Measurements from ENCODE around the gene ASCL2.

The ASCL2 gene

DNA sequence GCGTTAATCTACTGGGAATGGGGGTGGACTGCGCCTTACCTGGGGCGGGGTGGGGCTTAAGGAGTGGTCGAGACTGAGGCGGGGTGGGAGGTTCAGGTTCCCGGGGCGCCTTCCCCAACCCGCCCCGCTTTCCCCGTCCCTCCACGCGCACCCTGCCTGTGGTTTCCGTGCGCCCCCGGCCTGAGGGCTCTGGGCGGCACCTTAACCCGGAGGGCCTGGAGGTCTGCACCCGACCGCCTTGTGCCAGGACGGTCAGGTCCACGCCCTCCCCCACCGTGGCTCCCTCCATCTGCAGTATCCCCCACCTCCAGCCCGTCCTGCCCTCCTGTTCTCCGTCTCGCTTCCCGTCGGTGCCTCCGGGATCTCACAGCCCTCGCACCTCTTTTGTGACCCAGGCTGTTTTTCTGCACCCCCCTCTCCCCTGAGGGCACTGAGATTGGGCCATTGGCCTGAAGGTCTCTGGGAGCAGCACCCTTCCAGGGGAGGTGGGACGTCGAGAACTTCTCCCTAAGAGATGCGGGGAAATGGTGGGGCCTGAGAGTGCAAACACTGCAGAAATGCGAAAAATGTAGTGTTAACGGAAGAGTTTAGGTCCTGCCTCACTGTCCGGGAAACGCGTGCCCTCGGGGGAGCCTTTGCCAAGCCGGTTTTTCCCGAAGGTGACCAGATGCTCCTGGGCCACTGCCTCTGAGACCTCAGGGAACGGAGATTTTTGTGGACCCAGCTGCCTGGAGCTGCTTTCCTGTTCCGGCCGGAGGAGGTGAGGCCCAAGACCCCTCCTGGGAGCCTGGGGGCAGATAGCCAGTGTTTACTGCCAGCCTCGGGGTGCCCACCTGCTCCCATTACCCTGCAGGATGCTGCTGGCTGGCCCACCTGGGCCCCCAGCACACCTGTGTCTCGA is 1.2 kb upstream of the ASCL2 start:
- DNase-seq: no peak

DNA sequence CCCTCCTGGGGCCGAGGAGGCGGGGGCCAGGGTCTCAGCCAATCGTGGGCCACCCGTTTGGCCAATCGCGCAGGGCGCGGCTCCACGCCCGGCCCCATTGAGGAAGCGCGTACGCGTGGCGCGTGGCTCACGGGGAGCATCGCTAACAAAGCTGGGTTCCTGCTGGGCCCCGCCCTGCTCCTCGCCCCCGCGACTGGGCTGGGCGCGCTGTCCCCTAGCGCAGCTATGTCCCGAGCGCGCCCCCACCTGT is 614 bp upstream of the ASCL2 start:
- DNase-seq: no peak

DNA sequence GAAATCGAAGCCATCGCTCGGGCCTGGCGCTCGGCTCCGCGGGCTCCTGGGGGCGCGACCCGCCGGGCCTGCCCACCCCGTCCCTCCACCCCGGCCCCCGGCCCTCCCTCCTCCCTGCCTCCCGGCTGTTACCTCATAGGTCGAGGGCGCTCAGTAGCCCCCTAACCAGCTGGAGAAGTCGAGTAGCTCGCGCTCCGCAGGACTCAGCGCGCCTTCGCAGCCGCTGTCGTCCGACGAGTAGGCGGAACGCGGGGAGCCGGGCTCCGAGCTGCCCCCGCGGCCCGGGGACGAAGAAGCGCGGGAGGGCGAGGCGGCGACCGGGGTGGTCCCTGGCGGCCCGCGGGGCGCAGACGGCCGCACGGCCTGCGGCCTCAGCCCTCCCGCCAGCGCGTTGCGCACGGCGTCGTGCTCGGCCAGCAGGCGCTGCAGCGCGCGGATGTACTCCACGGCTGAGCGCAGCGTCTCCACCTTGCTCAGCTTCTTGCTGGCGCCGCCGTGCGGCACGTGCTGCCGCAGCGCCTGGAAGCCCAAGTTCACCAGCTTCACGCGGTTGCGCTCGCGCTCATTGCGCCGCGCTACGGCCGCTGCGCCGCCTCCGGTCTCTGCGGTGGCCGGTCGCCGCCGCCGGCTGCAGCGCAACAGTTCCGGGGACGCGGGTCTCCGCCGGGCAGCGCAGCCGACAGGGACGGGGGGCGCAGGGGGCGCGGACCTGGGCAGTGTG is 627 bp downstream of the ASCL2 start:
- no peak for DNase-seq

DNA sequence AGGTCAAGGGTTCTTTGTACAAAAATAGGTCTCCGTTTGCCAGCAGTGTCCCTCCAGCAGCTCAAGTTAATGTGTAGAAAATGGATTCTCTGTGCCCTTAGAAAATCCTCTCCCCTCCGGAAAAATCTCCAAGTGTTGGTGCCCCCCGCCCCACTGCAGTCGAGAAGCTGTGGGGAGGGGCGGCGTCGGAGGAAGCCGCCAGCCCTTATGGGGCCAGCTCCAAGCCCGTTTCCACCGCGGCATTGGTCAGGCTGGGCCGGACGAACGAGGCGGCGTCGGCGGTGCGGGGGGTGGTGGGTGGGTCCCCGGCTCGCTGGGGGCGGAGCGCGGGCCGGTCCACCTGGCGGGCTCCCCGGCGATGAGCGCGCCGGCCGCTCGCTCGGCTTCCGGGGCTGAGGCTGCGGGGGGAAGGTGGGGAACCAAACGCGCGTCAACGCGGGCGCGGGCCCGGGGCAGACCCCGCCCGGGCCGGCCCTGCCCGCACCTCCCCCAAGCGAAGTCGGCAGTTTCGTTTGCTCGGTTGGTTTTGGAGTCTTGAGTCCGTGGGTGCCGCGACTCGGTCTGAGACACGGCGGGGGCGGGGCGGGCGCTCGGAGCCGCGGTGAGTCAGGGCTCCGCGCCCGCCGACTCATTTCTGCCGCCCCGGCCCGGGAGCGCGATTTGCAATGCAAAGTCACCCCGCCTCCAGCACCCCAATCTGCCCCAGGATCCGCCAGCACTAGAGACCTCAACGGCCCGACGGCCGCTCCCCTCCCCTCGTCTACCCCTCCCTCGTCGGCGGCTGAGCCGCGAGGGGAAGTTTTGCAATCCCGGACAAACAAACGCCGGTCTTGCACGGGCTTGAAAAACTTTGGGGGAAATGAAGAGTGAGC is 1.4 kb downstream of the ASCL2 start:
- DNase-seq: no peak

DNA sequence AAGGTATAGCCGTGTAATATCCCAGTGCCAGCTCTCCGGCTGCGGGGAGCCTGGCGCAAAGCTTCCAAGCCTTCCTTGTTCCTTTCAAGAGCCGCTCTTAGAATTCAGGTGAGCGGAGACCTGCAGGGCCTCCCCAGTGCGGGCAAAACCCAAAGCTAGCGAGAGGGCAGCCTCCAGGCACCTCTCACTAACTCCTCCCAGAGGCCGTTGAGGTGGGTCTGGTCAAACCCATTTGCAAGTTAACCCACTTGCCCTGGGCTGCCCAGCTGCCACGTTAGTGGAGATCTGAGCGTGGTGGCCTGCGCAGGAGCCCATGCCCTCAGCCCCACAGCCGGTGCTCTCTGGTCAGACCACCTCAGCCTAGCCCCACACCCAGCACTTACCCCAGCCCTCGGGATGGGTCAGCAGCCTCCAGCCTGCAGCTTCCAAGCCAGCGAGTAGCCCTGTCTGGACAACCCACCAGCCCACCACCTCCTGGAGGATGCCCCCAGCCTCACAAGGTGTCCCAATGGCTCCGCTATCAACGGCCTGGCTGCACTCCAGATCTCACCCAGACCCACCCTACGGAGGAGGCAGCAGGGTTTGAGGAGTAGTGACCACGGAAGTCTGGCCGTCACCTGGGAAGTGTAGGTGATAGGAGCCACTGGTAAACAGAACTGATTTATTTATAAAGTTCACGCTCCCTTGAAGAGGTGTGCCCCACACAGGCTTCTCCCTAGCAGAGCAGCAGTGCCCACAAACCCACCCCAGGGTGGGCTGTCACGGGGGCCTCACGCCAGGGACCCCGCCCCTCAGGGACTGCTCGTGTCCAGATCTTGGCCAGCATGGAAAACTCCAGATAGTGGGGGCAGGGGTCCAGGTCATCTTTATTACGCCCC is 2.3 kb downstream of the ASCL2 start:
- DNase-seq: no peak

DNA sequence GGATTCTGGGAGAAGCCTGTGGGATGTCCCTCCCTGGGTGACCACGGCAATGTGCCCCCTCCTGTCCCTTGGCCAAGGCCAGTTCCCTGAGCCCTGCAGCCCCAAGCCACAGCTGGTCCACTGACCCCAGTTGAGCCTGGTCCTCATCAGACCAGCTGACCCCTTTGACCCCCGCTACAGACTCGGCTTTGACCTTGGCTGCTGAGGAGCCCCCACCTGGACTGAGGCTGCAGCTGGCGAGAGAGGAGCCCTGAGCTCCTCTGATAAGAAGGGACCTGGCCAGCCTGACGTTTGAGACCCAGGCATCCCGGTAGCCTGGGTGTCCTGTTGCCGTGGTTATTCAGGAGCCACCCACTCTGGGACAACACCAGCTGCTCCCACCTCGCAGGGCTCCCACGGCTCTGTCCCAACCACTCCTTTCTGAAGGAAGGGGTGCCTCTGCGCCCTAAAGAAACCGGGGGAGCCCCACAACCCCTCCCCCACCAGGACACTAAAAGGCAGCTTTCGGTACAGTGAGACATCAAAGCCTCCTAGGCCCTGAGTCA is 3.0 kb downstream of the ASCL2 start:
- no peak for DNase-seq

DNA sequence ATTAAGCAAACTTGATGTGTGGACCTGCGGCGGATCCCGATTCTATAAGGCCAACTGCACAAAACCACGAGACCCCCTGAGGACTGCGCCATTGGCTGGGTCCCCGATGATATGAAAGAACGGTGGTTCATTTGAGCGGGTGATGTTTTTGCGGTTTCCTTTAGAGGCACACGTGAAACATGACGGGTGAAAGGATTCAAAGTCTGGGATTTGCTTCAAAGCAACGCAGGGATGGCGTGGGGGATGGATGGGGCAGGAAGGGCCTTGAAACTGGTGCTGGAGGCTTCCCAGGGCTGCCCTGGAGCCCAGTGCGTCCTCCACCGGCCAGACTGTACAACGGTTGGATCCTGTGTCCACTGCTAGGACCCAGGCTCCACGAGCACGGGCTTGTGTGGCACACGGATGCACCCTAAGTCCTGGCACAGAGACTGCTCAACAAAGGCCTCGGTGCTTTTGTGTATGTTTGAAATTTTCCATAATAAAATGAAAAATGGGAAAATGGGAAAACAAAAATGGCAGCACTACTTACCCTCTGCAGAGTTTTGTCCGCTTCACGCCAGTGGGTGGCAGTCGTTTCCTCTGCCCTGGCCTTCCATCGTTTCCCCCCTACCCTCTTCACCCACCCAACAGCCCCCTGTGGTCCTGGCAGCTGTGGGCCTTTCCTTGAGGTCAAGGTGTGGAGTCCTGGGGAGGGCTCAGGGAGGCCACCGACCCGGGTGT is 3.6 kb downstream of the ASCL2 start:
- no peak for DNase-seq

DNA sequence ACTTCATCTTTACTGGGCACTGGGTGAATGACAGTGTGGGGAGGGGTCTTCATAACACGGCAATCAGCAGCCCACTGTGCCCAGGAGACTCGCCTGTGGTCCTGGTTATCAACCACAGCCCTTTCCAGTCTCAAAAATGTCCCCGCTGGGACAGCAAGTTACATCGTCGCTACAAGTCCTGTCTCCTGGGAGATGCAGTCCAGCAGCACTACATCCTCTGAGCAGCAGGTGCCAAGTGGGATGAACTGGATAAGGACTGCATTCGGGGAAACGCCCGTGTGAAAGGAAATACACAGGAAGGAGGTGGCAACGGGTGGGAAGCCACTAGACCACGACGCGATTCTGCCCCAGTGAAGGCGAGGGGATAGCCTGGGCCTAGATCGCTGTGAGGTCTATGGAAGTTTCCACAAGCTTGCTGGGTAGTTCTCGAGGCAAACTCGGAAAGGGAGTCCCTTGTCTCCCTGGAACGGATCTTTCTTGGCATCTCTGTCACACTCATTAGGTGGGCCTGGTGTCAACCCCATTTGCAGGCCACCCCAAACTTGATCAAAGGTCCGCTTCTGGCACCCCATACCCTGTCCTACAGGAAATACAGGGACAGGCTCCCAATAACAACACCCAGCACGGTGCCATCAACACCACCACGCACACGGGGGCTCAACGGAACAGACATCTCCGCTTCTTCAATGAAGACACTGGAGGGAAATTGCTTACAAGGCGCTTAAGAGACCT is 4.4 kb downstream of the ASCL2 start:
- no peak for DNase-seq

DNA sequence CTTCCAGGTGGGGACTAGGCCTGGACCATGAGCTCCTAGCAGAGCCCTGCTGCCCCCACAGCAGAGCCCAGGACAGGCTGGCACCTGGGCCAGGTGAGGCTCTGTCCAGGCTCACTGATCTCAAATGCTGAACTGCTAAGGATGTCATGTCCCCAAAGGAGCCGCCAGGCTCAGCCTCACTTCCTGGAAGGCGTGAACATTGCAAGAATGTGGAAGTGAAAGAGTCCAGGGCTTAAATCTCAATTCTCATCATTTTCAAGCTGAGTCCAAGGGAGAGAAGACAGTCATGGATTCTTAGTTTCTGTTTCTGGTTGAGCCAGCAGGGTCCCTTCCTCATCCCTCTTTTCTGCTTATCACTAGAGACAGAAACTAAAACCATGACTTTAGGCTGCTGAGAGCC is 5.0 kb downstream of the ASCL2 start:
- DNase-seq: no peak

DNA sequence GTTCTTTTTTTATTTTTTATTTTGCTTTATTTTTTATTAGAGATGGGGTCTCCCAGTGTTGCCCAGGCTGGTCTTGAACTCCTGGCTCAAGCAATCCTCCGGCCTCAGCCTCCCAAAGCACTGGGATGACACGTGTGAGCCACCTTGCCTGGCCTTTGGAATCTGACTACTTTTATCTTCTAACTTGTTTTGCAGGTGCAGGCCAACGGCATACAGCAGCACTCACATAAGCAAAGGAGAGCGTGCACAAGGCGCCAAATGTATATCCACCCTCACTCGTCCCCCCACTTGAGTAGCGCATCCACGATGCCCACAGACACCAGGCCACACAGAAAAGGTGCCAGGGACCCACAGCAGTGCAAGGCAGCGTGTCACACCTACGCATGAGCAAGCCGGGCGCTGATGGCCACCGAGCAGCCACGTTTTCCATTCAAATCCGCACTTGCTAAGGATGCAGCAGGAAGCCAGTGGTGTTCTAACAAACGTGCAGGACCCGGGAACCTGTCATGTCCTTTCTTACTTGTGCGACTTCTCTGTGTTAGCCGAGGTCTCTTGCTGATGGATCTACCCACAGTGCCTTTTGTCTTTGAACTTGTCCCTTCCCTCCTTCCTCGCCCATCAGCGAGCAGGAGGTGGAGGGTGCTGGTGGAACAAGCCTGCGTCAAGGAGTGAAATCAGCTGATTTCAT is 5.9 kb downstream of the ASCL2 start:
- DNase-seq: no peak

DNA sequence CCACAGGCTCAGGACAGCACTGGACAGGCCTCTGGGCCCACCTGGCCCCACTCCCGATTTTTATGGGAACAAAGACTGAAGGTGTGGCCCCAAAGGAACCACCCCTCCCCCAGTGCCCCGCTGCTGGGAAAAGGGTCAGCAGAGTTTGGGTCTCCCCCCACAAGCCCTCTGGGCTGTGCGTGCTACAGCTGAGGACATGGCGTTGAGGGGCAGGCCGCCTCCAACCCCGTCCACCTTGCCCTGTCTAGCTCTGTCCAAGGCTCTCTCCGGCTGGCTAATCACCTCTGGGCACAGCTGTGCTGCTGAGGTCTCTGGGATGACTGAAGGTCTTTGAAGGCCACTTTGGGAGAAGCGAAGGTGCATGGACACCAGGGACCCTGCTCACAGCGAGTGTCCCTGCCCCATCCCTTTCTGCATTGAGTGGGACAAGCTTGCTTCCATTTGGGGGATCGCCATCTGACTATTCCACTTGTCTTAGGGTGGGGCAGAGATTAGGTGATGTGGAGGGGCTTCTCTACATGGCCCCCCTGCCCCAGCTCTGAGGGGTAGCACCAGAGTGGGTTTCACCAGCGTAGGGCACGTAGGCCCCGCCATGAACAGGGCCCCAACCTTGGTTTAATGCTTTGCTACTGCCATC is 6.5 kb downstream of the ASCL2 start:
- DNase-seq: no peak

DNA sequence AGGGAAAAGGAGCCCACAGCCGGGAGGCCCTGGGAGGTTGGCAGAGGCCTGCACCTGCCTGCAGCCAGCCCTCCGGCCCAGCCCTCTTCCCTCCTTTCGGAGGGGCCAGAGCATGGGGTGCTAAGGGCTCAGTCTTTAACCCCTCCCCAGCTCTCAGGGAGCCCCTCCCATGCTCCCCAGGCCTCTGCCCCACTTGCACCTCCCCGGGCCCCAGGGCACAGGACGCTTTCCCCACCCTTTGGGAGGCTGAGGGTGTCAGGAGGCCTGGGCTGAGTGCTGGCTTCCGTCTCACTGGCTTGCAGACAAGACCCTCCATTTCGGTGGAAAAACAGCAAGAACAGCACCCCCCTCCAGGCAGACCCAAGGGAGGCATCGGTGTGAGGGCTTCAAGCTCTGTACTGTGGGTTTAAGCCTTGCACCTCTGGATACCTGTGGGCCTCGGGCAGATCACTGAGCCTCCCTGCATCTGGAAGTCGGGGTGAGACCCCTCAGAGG is 7.3 kb downstream of the ASCL2 start:
- no peak for DNase-seq

DNA sequence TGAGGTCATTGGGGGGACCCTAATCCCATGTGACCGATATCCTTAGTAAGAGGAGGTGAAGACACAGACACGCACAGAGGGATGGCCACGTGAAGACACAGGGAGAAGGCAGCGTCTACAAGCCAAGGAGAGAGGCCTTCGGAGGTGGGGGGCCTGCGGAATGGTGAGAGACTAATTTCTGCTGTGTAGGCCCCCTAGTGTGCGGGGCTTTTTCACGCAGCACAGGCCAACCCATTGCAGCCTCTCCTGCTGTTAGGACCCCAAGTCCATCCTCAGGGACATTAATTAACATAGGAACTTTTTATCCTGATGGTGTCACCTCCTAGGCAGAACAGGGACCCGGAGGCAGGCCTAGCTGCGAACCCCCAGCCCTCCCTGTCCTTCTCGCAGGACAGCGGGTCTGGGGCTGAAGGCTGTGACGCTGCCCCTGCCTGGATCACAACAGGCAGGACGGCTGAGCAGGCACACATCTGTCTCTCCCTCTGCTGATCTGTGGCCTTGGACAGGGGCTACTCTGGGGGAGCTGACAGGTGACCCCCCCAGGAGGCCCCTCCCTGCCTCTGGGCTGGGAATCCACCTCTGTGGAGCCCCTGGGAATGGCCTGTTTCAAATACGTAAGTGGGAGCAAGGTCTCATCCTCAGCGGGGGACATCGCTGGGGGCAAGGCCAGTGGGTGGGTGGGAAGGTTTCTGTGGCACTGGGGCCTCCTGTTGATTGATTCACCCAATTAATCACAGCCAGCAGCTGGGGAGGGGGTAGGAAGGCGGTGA is 7.9 kb downstream of the ASCL2 start:
- DNase-seq: no peak

DNA sequence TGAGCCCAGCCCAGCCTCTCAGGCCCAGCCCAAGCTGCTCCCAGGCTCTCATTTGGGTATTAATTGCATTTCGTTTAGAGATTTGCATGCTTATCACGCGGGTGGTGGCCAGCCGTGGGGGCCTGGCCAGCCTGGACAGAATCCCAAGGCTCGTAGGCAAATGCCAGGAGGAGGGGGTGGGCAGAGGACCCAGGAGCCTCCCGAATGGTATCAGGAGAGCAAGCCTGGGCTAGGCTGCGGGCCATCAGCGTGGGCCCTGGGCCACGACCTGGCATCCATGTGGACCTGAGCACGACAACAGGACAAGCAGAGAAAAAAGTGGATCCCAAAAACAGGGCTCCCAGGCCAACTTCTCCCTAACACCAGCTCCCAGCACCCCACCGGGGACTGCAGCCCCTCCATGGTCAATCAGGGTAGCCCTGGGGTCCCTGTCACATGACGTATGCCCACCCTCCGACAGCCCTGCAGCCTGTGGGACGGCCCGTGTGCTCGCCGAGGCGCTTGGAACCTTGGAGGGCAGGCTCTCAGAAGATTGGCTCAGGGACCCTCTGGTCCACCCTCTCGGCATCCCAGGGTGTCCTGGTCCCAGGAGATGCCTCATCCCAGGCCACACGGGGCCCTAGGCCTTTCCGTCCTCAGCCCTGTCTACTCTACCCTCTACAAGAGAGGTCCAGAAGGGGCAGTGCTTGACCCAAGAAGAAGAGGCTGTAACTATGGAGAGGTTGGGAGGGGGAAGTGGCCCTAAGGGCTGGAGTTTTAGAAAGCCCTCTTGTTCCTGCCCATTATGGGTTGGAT is 8.8 kb downstream of the ASCL2 start:
- no peak for DNase-seq

DNA sequence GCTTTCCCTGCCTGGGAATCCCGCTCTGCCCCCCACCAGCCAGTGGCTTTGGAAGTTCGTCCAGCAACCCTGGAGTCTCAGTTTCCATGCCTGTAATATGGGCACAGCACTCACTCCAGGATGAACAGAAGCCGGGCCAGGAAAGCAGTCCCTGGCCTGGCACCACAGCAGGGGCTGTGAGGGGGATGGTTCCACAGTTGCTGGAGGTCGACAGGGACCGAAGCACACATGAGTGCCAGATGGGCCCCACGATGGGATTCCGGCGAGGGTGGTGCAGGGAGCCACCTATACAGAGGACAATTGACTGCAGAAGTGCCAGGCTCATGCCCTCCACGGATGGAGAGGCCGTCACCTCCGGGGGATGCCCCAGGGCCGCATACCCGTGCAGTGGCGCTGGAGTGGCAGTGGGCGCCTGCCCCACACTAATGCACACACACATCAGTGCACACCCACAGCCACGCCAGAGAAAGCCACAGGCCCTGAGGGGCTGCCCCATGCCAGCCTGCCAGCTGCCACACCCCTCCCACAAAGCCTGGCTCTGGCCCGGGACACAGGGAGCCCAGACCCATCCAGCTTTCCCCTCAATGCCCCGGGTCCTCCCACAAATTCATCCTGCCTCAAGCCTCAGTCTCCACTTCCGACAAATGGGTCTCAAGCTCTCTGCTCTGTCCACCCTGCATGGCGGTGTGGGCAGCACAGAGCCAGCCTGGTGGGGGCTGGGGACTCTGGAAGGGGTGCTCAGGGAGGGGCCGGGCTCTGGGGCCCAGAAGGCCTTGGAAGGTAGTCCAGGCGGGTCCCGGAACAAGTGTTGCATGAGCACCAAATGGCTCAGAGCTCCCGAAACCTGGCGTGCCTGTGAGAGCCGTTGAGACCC is 9.7 kb downstream of the ASCL2 start:
- no peak for DNase-seq

DNA sequence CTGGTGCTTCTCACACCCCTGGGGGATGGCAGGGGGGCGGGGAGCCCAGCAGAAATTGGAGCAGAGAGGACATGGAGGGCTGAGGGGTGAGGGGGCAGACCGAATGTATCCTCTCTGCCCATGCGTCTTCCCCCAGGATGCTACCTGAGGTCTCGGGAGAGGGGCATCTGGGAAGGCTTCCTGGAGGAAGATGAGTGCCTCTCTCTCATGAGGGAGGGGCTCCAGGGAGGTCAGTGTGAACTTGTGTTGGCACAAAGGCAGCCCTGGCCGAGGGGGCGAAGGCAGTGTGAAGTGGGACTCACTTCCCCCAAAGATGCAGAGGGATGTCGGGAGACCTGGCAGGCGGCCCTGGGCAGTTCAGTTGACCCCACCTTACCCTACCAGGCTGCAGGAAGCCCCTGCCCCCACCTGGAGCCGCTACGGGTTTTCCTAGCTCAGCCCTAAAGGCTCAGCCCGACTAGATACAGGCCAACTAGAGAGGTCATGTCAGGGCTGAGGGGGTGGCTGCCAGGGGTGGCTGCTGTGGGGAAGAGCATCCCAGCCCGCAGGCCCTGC is 10.4 kb downstream of the ASCL2 start:
- DNase-seq: no peak

DNA sequence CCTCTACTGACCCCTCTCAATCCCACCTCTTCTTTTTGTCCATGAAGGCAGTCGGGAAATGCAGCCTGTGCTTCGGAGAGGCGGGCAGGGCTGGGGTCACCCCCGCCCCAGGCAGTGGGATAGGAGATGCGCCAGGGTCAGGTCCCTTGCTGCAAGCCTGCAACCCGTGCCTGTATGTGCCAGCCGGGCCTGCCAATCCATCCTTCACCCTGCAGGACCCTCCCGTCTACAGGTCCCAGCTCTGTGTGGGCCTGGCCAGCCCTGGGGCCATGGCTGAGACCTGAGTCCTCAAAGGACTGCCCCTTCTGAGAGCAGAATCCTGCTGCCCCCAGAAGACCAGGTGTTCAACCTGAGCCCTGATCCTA is 10.9 kb downstream of the ASCL2 start:
- no peak for DNase-seq

All from HCEC 1CT (cell line).